ENCODE data around the gene RARRES1. TPM values are rescaled to one million over a fixed set of nuclear protein-coding genes. Genes with fewer than 3 reads are reported as not detected.

The RARRES1 gene
- total RNA-seq, 1 donor from 2014 or later: 742 TPM

- no peaks in the 10 kb centered on the region for H3K36me3 ChIP-seq
- peaks cover 19% of the 10 kb centered on the region for H3K4me1 ChIP-seq
- intact Hi-C loops (cut with DNase I): no loop called here
- no peak for DNase-seq (ENCODE audit: extremely low spot score in 2 of 2)
- H3K27ac ChIP-seq: no peak overlapping the region
- no peak for TF ChIP-seq CTCF (IDR thresholded peaks at IDR 0.05)
- no peak for TF ChIP-seq POLR2A (IDR thresholded peaks at IDR 0.05)
- TF ChIP-seq POLR2AphosphoS5 (IDR thresholded peaks at IDR 0.05; ENCODE audit: insufficient read depth in 1 of 2, low read depth in 1 of 2): no peak
- H3K4me3 ChIP-seq: no peak overlapping the region
- no peaks in the 10 kb centered on the region for H3K9me3 ChIP-seq
- no peaks in the 10 kb centered on the region for H3K27me3 ChIP-seq
These were observed 41.9 kb upstream of the RARRES1 start for GRCh38 chr3:158773845-158774830.

GRCh38 chr3:158773166-158773565, 40.9 kb upstream of the RARRES1 start:
- intact Hi-C loops (cut with DNase I): no loop called here
- DNase-seq (ENCODE audit: extremely low spot score in 2 of 2): no peak

GRCh38 chr3:158771982-158772381, 39.7 kb upstream of the RARRES1 start:
- Histone ChIP-seq H3K27me3 (no peaks in the 10 kb centered on the region), H3K4me1 (peaks cover 40% of the 10 kb centered on the region), H3K4me3 (no peak overlapping the region), H3K27ac (no peak overlapping the region), H3K36me3 (no peaks in the 10 kb centered on the region), H3K9me3 (no peaks in the 10 kb centered on the region)
- no peak for DNase-seq (ENCODE audit: extremely low spot score in 2 of 2)
- intact Hi-C loops (cut with DNase I): no loop called here
- no peak for TF ChIP-seq CTCF (IDR thresholded peaks at IDR 0.05)
- TF ChIP-seq POLR2AphosphoS5 (IDR thresholded peaks at IDR 0.05; ENCODE audit: insufficient read depth in 1 of 2, low read depth in 1 of 2): no peak
- no peak for TF ChIP-seq POLR2A (IDR thresholded peaks at IDR 0.05)

More at GRCh38 chr3:158773166-158773565, 40.9 kb upstream of the RARRES1 start:
- no peaks in the 10 kb centered on the region for H3K9me3 ChIP-seq
- no peak for TF ChIP-seq POLR2AphosphoS5 (IDR thresholded peaks at IDR 0.05; ENCODE audit: insufficient read depth in 1 of 2, low read depth in 1 of 2)
- TF ChIP-seq POLR2A (IDR thresholded peaks at IDR 0.05): no peak
- TF ChIP-seq CTCF (IDR thresholded peaks at IDR 0.05): no peak
- H3K27me3 ChIP-seq: no peaks in the 10 kb centered on the region
- H3K4me3 ChIP-seq: no peak overlapping the region
- H3K27ac ChIP-seq: no peak overlapping the region
- no peaks in the 10 kb centered on the region for H3K36me3 ChIP-seq
- peaks cover 28% of the 10 kb centered on the region for H3K4me1 ChIP-seq

DNA sequence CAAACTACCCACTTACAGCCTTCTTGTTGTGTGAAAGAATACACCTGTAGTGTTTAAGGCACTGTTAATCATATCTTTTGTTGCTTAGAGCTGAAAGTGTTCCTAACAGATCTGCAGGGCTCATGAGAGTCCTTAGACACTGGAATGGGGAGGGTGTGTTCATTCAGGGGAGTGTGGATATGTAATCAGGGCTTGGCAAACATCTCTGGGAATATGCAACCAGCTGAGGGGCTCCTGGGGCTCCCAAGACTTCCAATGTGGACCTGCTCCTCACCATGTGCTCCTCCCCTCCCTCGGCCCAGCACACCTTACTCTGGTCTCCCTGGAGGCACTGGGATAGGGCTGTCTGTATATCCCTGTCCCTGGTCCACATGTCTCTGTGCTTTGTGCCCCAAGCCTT, 39.3 kb upstream of the RARRES1 start:
- no peak overlapping the region for H3K4me3 ChIP-seq
- intact Hi-C loops (cut with DNase I): no loop called here
- no peaks in the 10 kb centered on the region for H3K27me3 ChIP-seq
- H3K36me3 ChIP-seq: no peaks in the 10 kb centered on the region
- H3K9me3 ChIP-seq: no peaks in the 10 kb centered on the region
- DNase-seq (ENCODE audit: extremely low spot score in 2 of 2): no peak
- no peak for TF ChIP-seq POLR2A (IDR thresholded peaks at IDR 0.05)
- TF ChIP-seq CTCF (IDR thresholded peaks at IDR 0.05): no peak
- no peak for TF ChIP-seq POLR2AphosphoS5 (IDR thresholded peaks at IDR 0.05; ENCODE audit: insufficient read depth in 1 of 2, low read depth in 1 of 2)
- peaks cover 40% of the 10 kb centered on the region for H3K4me1 ChIP-seq
- H3K27ac ChIP-seq: no peak overlapping the region
